NCI-H1694 (cell line): ENCODE data around the gene KCNK5.

Experiments
- DNase-seq: peaks from one replicate; lab custom pipeline; 2025; lab: John Stamatoyannopoulos, UW

KCNK5 gene

GRCh38 chr6:39197922-39198500 lies 31.3 kb downstream of the KCNK5 start:
- DNase-seq, result no peak

DNA sequence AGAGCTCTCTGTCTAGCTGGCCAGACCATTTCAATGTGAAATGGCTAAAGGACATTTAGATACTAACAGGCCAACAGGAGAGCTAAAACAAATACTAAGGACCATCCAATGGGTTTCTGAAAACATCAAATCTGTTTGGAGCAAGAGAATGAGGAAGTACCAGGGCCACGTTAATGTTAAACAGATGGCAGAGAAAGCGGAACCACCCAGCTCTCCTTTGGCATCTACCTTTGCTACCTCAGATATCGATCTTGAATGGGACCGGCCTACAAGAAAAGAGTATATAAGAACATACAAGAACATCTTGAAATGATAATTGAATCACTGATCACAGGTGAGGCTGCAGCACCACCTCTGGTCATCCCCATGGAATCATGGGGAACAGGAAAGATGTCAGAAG lies 31.8 kb downstream of the KCNK5 start:
- DNase-seq, result no peak

DNA sequence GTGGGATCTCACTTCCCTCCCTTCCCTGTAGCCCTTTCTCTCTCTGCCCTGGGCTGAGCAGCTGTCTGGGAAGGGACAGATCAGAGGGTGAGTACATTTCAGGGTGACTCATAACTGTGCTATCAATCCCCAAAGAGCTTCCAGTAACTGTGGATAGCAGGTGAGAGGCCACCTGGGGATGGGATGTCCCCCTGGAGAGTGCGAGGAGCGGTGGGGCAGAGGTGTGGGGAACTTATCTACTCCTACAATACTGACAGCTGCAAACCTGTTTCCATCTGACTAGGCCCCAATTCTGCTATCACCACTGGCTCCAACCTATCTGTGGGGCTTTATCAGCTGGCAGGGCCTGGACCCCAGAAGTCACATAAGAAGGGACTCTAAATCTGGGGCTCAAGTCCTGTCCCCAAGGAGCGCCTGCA lies 32.6 kb downstream of the KCNK5 start:
- DNase-seq, result no peak

DNA sequence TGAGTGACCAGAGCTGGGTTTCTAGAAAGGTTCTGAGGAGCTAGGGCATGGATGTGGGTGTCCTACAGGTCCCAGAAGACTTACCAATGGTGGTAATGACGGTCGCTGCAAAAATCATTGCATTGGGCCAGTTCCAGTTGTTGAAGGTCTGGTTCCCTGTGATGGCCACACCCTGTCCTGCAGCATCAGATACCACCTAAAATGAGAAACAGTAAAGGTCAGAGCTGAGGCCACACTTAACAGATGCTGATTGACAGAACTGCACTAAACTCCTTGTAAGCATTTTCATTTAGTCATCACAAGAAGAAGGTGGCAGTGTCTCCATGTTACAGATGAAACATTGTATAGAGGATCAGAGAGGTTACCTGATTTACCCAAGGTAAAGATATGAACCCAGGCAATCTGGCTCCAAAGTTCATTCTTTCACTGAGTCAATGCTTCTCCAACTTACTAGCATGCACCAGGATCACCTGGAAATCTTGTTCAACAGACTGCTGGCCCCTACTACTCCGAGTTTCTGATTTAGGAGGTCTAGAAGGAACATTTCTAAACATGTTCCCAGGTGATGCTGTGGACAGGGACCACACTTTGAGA lies 33.4 kb downstream of the KCNK5 start:
- DNase-seq, result no peak

DNA sequence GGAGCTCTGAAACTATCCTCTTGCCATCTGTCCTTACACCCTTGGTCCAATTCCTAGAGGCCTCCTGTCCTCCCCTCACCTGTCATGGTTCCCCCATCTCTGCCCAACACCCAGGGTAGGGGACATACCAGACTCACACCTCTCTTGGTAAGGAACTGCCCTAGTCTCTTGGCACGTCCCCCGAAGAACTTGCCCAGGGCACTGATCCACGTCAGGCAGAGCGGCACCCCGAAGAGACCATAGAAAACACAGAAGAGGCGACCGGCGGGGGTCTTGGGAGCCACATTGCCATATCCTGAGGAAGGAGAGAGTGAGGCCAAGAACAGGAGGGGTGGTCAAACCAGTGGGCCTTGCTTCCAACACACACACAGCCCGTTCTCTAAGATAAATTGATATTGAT lies 34.8 kb downstream of the KCNK5 start:
- DNase-seq, result no peak

- DNase-seq, result no peak
Measured at GRCh38 chr6:39193201-39193791, 36.0 kb downstream of the KCNK5 start.

GRCh38 chr6:39192736-39193135 lies 36.5 kb downstream of the KCNK5 start:
- DNase-seq, result no peak

- DNase-seq, result no peak
Measured at GRCh38 chr6:39191236-39191930, 37.9 kb downstream of the KCNK5 start.

- no peak for DNase-seq
Measured at GRCh38 chr6:39190545-39191235, 38.6 kb downstream of the KCNK5 start.

DNA sequence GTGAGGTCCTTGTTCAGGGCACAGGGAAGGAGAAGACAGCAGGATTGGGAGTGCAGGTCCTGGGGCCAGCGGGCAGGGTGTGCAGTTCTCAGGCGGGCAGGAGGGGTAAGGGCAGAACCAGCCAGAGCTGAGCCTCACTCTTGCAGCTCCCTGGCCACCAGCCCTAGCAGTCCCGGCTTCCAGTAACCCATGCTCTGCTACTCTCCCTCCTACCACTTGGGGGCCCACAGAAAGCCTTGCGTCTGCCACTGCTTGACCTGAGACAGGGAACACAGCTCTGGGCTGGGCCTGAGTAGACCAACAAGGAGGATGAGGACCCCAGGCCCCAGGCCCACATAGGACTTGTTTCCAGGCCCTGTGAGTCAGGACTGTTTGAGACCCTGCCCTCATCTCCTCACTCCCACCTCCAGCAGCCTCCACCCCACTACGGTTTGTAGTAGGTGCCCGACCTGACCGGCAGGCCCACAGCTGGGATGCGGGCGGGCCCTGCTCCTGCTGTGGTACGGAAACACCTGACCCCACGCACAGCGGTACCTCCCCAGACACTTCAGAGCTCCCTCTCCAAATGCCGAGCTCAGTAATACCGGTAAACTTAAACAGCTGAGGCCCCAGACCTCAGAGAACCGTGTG lies 39.2 kb downstream of the KCNK5 start:
- no peak for DNase-seq

DNA sequence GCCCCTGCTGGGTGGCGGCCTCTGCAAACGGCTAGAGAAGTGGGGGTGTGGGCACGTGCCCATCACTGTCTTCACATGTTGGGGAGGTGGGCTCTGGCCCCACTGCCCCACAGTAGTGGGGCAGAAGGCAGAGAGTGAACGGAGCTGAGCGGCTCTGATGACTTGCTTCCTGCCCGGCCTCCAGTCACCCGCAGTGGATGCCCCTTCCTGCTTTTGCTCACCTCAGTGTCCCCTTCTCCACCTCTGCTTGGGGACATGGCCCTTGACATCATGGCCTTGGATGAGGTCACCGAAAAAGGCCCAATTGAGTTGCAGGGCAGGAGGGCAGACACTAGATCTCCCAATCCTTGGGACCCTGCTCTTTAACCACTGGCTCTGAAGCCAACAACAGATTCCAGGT lies 40.1 kb downstream of the KCNK5 start:
- no peak for DNase-seq

DNA sequence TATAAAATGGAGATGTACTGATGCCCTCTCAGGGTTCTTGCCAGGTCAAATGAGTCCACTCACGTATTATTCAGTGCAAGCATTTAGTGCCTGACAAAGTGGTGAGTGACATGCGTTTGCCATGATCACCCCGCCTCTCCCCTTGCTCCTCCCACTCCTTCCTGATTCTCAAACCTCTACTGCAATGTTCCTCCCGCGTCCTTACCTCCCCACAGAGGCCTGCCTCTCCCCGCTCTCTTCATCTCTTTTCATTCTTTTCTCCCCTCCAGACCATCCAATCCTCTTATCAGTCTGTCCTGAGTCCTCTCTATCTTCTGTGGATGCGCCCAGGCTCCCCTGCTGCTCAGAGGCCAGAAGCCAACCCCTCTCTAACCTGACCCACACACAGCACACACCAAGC lies 40.7 kb downstream of the KCNK5 start:
- DNase-seq, result no peak

- DNase-seq, result no peak
Measured at GRCh38 chr6:39188098-39188450, 41.2 kb downstream of the KCNK5 start.

- no peak for DNase-seq
Measured at GRCh38 chr6:39184906-39185580, 44.2 kb downstream of the KCNK5 start.

GRCh38 chr6:39182604-39183003 lies 46.7 kb downstream of the KCNK5 start:
- no peak for DNase-seq

DNA sequence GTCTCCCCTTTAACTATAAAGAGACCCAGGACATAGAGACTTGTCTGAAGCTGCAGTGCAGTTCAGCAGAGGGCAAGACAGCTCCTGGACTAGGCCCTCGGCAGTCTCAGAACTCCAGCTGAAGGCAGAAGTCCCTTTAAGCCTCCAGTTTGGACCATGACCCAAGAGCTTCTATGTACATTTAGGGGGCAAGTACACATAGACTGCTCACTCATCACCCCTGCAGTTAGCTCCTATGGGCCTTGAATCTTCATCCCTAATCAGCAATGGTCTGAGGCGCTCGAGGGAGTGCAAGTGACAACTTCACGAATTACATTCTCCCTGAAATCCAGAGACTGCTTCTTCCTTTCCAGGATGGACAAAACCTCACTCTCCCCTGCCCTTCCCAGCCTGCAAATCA lies 47.4 kb downstream of the KCNK5 start:
- no peak for DNase-seq

DNA sequence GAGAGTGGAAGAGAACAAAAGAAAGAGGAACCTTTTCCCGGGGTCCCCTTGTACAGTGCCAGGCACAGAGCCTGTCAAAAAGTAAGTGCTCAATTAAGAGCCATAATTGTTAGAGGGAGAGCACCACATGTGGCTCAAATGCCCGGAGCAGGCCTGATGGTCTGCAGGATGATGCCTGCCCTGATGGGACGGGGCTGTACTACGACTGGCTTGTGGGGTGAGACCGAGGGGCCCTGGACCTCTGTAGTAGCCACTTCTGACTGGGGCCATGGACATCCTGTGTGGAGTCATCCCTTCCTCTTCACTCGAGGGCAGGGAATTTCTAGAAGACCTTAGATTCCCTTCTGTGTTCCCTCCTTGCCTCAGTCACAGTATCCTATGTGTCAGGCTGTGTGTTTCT lies 47.9 kb downstream of the KCNK5 start:
- DNase-seq, result no peak

- no peak for DNase-seq
Measured at GRCh38 chr6:39178804-39179203, 50.5 kb downstream of the KCNK5 start.

DNA sequence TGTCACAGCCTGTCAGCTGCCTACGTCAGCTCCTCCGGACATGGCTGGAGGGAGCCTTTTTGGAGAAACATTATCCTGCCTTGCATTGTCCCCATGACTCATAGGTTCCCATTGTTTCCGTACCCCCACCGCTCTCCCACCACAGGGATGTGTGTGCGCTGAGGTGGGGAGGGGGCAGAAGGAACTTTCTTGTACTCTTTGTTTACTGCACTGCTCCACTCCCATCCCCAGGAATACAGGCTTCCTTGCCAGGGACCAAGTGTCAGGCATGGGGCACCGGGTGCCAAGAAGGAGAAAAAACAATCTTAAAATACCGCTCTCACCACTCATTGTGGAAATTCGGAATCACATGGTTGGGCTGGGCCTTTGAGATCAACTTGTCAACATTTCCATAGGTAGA lies 51.0 kb downstream of the KCNK5 start:
- DNase-seq, result no peak

DNA sequence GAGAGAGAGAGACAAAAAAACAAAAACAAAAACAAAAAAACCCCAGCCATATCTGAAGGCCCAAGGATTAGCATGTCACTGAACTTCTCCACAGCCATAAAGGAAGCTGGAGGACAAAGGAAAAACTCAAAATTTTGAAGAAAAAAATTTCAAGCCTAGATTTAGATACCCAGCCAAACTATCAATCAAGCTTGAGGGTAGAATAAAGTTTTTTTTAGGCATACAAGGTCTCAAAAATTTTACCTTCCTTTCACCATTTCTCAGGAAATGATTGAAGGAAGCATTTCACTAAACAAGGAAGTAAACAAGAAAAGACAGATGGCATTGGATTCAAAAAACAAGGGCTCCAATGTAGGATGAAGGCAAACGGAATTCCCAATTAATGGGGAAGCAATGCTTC lies 52.1 kb downstream of the KCNK5 start:
- DNase-seq, result no peak

- DNase-seq, result no peak
Measured at GRCh38 chr6:39173270-39173669, 56.0 kb downstream of the KCNK5 start.

DNA sequence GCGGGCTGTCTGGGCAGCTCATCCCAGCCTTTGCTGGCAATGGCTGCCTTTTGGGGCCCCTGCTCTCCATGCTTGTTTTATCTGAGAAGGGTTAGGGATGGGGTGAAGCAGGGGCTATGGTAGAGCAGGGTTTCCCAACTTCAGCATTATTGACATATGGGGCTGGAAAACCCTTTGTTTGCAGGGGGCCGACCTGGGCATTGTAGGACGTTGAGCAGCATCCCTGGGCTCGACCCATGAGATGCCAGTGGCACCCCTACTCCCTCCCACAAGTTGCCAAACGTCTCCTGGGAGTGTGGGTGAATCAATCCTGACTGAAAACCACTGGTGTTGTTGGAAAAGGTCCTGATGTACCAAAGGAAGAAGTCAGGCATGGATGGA lies 56.9 kb downstream of the KCNK5 start:
- DNase-seq, result no peak
